Measurements from ENCODE around the gene RNASEH2A.

- TF ChIP-seq CTCF (IDR thresholded peaks at IDR 0.05) (no peak), EZH2 (IDR thresholded peaks at IDR 0.05; ENCODE audit: borderline replicate concordance, insufficient read depth, low read depth, low read length, poor library complexity, severe bottlenecking) (no peak)
Measured at GRCh38 chr19:12838886-12839756, 32.7 kb downstream of the RNASEH2A start.
